Smooth muscle cell of the brain vasculature (primary cell): ENCODE measurements around the gene ATP9B.

Experiments used
- DNase-seq: peaks from one replicate; pipeline ENCODE4 v3.0.0-alpha.2; 2012; ENCODE audit warnings: low read depth, low spot score

The ATP9B gene, protein sequence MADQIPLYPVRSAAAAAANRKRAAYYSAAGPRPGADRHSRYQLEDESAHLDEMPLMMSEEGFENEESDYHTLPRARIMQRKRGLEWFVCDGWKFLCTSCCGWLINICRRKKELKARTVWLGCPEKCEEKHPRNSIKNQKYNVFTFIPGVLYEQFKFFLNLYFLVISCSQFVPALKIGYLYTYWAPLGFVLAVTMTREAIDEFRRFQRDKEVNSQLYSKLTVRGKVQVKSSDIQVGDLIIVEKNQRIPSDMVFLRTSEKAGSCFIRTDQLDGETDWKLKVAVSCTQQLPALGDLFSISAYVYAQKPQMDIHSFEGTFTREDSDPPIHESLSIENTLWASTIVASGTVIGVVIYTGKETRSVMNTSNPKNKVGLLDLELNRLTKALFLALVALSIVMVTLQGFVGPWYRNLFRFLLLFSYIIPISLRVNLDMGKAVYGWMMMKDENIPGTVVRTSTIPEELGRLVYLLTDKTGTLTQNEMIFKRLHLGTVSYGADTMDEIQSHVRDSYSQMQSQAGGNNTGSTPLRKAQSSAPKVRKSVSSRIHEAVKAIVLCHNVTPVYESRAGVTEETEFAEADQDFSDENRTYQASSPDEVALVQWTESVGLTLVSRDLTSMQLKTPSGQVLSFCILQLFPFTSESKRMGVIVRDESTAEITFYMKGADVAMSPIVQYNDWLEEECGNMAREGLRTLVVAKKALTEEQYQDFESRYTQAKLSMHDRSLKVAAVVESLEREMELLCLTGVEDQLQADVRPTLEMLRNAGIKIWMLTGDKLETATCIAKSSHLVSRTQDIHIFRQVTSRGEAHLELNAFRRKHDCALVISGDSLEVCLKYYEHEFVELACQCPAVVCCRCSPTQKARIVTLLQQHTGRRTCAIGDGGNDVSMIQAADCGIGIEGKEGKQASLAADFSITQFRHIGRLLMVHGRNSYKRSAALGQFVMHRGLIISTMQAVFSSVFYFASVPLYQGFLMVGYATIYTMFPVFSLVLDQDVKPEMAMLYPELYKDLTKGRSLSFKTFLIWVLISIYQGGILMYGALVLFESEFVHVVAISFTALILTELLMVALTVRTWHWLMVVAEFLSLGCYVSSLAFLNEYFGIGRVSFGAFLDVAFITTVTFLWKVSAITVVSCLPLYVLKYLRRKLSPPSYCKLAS

DNA sequence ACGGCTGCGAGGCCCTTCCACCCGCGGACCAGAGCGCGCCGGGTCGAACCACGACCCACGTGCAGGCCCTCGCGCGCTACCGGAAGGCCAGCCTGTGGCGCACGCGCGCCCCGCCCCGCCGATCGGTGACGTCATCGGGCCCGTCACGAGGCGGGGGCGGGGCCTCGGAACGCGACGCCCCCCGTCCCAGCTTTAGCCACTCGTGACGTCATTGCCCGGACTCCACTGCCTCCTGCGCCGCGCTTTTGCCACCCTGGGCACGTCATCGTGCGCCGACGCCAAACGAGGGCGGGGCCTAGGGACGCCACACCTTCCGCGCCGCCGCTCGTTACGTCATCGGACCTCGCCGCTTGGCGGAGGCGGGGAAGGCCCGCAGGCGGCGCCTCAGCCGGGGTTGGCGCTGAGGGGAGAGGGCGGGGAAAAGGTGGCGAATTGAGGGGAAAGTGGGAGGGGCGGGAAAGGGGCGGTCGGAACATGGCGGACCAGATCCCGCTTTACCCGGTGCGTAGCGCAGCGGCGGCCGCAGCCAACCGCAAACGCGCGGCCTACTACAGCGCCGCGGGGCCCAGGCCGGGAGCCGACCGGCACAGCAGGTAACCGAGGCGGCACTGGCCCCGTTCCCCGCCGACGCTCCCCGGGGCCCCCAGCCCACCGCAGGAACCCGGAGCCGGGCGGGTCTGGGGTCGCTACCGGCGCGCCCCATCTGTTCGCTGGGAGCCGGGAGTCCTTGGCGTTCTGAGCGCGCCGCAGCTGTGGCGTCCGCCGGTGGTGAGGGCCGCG lies at the start of gene ATP9B:
Gene ATP9B (plus strand): TSS at position 458 of the 780 bp plus-strand sequence. CDS start 17 bp downstream, at position 475.
- peak; percentile 96 for DNase-seq

DNA sequence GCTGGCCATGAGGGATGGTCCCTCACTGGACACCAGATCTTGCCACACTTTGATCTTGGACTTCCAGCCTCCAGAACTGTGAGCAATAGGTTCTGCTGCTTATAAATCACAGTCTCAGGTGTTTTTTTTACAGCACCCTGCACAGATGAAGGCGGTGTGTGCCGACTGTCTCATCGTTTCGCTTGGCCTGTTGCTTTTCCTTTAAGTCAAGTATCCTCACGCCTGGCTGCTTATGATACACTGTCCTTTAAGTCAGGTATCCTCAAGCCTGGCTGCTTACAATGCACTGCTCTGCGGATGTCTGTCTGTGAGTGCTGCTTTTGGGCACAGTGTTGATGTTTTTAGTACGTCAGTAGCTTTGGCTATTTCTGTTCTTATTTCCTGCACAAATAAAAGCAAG lies 49.3 kb upstream of the ATP9B start:
- DNase-seq, result no peak

DNA sequence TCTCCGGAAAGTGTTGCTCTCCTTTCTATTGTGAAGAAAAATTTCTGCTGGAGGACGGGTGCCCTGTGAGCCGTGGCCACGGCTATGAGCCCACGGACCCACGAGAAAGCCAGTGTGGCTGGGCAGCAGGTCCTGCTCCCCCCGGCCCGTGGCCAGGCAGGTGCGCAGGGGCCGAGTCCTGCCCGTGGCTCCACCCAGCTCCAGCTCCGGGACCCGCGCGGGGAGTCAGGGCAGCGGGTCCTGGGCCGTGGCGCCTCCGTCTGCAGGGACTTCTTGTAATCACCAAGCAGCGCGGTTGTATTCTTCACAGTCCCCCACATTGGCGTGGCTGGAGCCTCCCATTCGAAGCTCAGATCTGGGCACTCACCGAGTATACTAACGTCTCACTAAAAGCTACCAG lies 46.6 kb upstream of the ATP9B start:
- DNase-seq, result no peak

DNA sequence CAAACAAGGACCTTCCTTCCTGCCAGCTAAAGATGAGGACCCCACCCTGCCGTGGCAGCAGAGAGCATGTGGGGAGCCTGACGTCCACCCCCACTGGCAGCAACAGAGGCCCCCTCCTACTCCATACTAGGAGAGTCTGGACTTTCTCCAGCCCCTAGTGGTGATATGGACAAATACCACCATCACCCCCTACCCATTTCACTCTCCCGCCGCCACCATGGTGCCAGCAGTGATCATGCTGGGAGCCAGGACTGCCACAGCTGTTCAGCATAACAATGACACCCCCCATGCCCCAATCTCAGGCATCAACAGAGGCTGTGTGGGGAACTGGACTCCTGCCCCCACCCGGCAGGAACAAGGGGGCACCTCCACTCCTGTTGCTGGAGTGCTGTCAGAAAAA lies 42.7 kb upstream of the ATP9B start:
- no peak for DNase-seq

DNA sequence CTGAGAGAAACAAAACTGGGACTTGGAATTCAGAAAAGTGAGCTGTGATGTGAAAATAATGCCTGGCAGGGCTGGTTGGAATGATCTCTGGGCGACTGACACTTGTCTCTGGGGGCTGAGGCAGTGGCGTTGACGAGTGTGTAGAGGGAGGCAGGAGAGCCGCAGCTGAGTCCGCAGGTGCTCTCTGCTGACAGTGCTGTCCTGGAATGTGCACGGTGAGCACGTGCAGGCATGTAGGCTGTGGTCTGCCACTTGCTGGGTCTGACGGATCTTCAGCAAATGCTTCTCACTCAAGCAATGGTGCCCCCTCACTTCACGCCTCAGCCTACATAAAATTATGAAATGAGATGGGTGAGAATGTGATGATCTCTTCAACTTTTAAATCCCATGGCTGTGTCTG lies 38.5 kb upstream of the ATP9B start:
- DNase-seq, result no peak

DNA sequence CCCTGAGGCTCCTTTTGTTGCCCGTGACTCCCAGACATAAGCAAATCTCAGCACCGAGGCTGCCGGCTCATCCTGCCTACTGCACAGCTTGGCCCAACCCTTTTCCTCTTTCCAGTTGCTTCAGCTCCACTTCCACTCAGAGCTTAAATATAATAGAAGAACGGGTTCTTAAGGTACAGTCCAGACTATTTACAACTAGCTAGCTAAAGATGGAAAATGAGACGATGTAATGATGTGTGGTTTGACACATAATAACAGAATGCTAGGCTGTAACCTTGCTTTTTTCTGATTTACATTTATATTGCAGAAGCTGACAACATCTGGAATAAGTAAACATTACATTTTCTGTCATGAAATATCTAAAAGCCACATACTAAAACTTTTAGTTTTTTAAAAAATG lies 26.9 kb upstream of the ATP9B start:
- no peak for DNase-seq

DNA sequence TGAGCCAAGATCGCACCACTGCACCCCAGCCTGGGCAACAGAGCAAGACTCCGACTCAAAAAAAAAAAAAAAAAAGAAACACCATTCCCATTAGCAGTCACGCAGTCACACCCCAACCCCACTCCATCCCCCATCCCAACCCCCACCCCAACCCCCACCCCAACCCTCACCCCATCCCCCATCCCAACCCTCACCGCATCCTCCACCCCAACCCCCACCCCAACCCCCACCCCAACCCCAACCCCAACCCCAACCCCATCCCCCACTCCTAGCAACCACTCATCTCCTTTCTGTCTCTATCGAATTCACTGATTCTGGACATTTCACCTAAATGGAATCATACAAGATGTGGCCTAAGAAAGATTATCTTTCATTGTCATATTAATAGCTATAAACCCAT lies 25.9 kb upstream of the ATP9B start:
- DNase-seq, result no peak

DNA sequence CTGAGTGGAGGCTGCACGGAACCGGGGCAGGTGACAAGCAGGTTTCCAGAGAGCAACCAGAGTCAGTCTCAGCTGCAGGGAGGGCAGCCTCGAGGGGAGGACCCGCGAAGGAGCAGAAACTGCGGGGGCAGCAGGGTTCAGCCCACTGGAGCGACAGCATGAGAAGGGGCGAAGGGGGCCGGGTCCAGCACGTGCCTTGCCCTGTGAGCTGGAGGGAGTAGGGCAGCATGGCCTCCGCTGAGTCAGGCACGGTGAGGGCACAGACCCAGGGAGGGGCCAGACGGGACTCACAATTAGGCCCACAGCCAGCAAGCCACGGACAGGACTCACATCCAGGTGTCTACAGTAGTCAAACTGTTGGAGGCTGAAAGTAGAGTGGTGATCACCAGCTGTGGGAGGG lies 22.7 kb upstream of the ATP9B start:
- no peak for DNase-seq

DNA sequence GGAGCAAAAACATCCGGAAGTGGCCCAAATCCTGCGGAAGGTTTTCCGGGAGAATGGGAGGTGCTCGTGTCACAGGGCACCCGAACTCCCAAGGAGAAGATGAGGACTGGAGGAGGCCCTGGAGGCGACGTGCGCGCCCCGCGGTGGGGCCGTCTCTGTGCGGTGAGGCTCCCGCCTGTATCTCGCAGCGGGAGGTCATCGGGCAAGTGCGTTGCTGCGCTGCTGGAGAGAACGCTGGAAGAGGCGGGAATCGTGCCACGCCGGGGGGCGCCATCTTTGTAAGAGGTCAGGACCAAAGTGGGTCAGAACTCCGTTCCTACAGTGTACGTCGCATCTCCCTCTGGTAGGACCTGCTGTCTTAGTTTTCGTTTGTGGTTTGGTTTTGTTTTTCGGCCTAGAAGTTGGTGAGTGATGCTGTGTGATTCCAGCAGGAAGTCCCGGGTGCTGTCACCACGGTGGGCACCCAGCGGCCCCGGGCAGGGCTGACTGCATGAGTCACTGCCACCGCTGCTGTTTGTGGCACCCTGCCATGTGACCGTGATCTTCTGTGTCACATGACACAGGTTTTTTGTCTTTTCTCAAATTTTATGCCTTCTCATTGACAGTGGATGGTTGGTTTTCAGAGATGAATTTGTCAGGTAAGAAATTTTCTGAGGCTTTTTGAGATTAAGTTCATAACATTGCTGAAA lies 21.5 kb upstream of the ATP9B start:
- no peak for DNase-seq

DNA sequence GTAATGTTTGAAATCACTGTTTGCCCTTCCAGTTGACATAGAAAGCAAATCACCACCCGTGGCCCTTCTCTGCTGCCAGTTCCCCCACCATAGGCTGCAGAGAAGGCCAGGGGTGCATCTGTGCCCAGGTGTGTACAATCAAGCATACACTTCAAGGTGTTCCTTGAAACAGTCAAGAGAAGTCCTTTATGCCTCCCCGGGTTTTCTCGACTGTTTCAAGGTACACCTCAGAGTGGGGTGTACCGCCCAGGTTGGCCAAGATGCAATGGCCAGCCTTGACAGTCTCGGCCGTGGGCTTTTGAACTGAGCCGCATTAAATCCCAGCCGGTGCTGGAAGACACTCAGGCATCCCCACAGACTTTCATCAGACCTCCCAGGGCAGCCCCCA lies 21.0 kb upstream of the ATP9B start:
- DNase-seq, result no peak

DNA sequence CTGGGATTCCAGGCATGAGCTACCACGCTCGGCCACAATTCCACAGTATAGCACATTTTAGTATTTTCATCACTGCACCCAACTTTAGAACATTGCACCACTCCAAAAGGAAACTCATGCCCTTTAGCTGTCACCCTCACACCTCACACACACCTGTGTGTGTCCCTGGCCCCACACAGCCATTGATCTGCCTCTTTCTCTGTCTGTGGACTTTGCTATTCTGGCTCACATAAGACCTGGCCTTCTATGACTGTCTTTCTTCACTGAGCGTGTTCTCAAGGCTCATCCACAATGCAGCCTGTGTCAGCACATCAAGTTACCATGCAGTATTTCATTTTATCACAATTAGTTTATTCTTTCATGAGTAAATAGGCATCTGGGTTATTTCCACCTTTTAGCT lies 19.7 kb upstream of the ATP9B start:
- DNase-seq, result no peak

DNA sequence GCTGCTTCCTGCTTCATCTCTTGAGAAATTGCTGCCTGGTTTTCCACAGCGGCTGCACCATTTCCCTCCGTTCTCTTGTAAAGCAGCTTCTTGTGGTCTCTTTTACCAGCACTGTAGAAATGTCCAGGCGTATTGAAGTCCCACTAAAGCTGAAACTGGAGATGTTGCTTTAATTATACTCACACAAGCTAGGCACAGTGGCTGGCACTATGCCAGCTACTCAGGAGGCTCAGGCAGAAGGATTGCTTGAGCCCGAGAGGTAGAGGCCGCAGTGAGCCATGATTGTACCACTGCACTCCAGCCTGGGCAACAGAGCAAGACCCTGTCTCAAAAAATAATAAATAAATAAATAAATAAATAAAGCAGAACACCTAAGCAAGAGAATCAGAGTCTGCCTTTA lies 19.2 kb upstream of the ATP9B start:
- no peak for DNase-seq

DNA sequence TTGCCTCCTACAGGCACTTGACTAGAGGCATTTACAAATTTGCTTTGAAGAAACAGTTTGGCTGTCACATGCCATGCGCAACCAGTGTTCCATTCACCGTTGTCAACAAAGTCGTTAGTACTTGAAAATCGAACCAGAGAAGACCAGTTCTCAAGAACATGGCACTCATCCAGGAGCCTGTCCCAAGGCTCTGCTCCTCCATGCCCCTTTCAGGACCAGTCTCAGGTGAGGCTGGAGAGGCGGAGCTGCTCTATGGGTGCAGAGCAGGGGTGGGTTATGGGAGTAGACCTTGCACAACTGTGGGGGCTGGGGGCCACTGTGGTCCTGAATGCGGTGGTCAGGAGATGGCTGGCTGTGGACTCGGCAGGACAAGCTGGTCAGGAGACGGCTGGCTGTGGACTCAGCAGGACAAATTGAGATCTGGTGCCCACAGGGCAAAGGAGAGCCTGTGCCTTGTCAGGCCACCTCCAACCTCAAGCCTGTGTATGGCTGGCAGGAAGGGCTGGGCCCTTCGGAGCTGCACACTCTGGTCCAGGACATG lies 12.3 kb upstream of the ATP9B start:
- no peak for DNase-seq

DNA sequence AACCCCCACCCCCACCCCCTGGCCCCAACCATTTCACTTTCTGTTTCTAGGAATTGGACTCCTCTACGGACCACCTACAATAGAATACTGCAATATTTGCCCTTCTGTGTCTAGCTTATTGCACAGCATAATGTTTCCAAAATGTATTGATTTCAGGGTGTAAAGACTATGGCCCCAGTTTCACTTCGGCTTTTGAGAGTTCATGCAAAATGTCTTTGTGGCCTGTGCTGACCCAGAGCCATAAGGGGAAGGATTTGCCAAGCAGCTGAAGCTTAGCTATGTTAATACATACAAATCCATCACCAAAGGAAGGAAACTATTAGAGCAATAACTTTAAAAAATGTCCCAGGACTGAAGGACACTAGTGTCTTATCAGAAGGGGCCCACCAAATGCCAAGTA lies 11.2 kb upstream of the ATP9B start:
- no peak for DNase-seq

DNA sequence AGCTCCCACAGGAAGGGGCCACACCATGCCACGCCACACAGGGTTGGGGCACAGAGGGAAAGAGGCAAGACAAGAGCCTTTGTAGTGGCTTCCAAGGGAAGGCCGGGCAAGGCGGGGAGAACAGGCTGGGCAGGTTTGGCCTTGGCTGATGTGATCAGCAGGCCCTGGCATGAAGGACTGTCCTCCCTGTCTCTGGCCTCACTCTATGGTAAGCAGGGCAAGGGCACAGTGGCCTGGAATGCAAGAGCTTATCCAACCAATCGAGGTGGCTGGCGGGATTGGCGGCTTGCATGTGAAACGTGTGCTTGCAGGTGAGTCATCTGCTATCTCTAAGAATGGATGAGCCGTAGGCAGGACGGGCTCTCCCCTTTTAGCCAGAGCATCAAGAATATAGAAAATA lies 6.4 kb upstream of the ATP9B start:
- no peak for DNase-seq

DNA sequence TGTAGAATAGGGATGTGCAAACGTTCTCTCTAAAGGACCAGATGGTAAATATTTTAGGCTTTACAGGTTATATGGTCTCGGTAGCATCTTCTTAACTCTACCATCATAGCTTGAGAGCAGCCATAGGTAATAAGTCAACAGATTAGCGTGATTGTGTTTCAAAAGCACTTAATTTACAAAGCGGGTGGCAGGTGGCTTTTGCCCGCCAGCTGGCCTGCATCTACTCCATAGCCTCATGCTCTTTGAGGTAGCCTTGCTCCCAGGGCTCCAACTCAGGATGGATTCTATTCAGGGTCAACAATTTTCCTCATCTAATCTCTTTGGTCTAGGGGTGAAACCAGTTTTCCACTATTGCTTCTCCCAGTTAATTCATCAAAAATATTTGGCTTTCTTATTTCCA lies 5.0 kb upstream of the ATP9B start:
- DNase-seq, result no peak

DNA sequence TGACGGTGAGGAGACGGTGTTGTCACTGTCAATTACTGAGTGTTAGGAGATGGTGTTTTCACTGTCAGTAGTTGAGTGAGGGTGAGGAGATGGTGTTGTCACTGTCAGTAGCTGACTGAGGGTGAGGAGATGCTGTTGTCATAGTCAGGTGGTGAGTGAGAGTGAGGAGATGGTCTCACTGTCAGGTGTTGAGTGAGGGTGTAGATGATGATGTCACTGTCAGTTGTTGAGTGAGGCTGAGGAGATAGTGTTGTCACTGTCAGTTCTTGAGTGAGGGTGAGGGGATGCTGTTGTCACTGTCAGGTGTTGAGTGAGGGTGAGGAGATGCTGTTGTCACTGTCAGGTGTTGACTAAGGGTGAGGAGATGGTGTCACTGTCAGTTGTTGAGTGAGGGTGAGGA lies 3.4 kb upstream of the ATP9B start:
- no peak for DNase-seq

DNA sequence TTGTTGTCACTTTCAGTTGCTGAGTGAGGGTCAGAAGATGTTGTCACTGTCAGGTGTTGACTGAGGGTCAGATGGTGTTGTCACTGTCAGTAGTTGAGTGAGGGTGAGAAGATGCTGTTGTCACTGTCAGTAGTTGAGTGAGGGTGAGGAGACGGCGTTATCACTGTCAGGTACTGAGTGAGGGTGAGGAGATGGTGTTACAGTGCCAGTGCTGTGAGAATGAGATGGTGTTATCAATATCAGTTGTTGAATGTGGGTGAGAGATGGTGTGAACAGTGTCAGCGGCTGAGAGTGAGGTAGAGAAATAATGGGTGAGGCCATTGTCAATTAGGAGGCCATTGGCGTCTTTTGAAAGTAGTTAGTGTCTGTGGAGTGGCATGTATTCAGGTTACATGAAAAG lies 1.6 kb upstream of the ATP9B start:
- no peak for DNase-seq

DNA sequence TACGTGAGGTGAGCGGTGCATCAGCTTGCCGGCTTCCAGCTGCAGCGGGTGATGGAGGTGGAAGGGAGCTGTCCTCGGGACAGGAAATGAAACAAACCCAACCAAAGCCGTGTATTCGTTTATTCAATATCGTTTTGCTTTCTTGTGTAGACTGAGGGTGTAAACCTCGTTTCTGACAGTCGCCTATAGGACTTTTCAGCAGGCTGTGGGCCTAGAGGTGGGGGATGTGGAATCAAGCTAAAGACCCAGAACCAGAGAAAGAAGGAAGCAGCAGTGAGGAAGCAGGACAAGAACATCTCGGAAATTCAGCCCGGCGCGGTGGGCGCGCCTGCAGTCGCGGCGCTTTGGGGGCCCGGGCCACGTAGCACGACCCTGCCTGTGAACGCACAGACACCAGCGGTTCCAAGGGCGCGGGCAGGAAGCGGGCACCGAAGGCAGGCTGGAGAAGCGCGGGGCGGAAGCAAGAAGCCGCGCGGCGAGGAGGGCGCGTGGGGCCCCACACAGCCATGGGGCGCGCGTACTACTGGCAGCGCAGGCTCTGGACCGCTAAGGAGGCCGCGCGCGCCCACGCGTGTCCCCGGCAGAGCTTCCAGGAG lies 755 bp upstream of the ATP9B start:
- DNase-seq, result peak; percentile 2

DNA sequence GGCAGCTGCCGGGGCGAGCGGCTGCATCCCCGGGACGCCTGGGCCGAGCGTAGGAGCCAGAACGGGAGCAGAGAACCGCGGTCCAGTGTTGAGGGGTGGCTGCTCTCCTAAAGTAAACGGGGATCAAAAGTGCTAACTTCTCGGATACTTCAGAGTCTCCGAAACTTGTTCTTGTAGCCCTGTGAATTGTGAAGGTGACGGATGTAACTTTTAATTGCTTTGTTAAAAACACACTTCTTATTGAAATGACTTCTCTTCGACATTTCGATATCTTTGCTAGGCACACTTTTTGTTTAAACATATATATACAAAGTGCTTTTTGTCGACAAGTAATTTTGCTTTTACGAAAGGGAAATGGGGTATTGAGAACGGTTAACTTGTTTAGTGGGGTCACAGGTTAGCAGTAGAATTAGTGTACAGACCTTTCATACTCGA lies 540 bp downstream of the ATP9B start:
- peak; percentile 3 for DNase-seq
